Activated effector memory CD4-positive, alpha-beta T cell treated with Interleukin-2 at 50 U/mL for 16 hours (primary cell): ENCODE measurements around the gene CCDC57.
"Not testable (repeated sequence)": the region's sequence is repeated elsewhere in the genome, so short reads cannot be mapped to it uniquely, and the experiment has no call there.

Experiments
- DNase-seq: peaks from one replicate; pipeline ENCODE4 v3.0.0-alpha.2; 2020

CCDC57 gene, protein sequence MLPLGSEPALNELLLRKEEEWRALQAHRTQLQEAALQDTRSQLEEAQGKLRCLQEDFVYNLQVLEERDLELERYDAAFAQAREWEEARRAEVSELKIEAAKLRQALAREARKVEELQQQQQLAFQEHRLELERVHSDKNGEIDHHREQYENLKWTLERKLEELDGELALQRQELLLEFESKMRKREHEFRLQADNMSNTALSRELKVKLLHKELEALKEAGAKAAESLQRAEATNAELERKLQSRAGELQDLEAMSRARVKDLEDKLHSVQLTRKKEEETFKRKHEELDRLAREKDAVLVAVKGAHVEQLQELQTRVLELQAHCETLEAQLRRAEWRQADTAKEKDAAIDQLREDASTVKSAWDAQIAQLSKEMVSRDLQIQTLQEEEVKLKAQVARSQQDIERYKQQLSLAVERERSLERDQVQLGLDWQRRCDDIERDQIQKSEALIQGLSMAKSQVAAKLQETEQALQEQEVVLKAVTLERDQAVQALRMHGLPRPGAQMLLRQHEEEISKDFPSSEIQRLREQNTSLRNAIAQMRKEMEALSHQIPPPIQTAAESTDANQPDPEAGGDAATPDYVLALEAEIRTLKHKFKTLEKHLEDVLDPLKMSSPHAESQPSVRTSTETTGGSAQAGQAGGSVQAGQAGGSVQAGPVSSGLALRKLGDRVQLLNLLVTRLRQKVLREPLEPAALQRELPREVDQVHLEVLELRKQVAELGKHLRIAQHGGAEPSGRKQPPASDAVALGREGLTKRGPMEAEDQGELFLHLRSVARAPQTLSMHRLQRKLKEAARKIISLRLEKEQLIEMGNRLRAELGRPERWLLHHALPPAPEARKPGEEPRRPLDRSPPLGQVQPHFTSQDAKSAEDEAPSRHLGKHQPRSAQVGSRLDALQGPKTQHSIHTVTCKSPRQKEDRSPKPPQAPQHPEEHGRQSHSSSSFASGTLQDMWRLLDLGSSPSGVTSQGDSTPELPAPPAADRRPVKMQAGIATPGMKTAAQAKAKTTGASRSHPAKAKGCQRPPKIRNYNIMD

GRCh38 chr17:82212331-82213250, at the start of gene CCDC57:
Gene CCDC57, minus strand, starts transcription at chr17:82212842. Its CDS starts 10,898 bp downstream, at chr17:82201944.
- peak; percentile 51 for DNase-seq

DNA sequence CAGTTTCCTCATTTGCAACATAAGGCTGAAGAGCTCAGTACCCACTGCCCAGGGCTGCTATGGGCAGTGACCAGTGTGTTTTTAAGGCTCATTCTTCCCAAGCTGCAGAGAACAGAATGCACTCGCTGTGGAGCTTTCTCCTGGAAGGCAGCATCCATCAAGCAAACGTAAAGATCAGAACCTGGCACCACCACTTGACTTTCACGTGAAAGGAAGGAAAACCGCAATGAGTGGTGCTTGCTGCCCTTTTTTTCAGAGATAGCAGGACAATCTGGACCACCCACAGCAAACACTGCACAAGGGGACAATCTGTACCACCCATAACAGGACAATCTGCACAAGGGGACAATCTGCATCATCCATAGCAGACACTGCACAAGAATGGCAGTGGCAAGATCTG, 49.7 kb upstream of the CCDC57 start:
- DNase-seq = no peak

GRCh38 chr17:82259972-82260961, 47.6 kb upstream of the CCDC57 start:
- DNase-seq = not testable (repeated sequence)

- no peak for DNase-seq
These were observed 45.9 kb upstream of the CCDC57 start for GRCh38 chr17:82258555-82258954.

GRCh38 chr17:82257473-82257872, 44.8 kb upstream of the CCDC57 start:
- DNase-seq = no peak

DNA sequence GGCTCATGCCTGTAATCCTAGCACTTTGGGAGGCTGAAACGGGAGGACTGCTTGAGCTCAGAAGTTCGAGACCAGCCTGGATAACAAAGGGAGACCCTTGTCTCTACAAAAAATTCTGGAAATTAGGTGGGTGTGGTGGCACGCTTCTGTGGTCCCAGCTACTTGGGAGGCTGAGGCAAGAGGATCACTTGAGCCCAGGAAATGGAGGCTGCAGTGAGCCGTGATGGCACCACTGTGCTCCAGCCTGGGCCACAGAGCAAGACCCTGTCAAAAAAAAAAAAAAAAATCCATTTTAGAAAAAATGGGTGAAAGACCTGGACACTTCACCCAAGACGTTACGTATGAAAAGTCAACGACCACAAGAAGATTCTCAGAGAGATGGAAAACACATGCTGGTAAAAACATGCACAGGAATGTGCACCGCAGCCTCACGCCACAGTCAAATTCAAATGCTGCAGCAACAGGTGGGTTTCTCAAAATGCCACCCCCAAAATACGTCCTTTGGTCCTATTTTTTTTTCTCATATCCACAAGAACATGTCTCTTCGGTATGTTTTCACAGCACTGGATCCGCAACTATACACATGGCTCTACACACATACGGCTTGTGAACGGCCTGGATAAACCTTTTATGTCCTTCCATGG, 43.7 kb upstream of the CCDC57 start:
- DNase-seq = no peak

DNA sequence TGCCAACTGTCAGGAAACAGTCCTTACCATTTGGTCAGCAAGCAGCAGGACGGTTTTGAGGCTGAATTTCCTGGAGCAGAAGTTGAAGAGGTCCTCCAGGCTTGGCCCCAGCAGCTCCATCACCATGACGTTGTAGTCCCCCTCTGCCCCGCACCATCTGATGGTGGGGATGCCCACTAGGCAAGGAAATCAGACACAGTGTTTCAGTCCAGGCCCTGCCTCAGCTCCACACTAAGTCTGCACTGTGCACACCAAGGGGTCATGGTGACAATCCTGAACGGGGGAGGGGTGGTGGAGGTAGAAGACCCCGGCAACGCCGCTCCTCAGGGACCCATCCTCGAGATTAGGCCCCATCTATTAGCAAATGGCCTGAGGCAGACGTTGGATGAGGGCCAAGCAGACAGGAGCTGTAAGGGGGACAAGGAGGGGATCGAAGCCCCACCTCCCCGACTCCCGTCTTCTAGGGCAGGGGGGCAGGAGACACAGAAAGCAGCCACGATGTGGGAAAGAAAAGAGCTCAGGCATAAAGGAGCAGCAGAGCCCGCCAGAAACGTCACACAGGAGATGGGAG, 42.8 kb upstream of the CCDC57 start:
- DNase-seq = no peak

- DNase-seq = not testable (repeated sequence)
These were observed 42.1 kb upstream of the CCDC57 start for GRCh38 chr17:82254746-82255145.

DNA sequence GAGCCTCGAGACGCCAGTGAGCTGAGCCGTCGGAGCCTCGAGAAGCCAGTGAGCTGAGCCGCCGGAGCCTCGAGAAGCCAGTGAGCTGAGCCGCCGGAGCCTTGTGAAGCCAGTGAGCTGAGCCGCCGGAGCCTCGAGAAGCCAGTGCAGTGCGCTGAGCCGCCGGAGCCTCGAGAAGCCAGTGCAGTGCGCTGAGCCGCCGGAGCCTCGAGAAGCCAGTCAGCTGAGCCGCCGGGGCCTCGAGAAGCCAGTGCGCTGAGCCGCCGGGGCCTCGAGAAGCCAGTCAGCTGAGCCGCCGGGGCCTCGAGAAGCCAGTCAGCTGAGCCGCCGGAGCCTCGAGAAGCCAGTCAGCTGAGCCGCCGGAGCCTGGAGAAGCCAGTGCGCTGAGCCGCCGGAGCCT, 41.5 kb upstream of the CCDC57 start:
- not testable (repeated sequence) for DNase-seq

GRCh38 chr17:82253179-82253544, 40.5 kb upstream of the CCDC57 start:
- DNase-seq = no peak

GRCh38 chr17:82252511-82253178, 40.0 kb upstream of the CCDC57 start:
- no peak for DNase-seq

GRCh38 chr17:82250868-82251500, 38.3 kb upstream of the CCDC57 start:
- no peak for DNase-seq

- DNase-seq = no peak
These were observed 37.4 kb upstream of the CCDC57 start for GRCh38 chr17:82249896-82250581.

DNA sequence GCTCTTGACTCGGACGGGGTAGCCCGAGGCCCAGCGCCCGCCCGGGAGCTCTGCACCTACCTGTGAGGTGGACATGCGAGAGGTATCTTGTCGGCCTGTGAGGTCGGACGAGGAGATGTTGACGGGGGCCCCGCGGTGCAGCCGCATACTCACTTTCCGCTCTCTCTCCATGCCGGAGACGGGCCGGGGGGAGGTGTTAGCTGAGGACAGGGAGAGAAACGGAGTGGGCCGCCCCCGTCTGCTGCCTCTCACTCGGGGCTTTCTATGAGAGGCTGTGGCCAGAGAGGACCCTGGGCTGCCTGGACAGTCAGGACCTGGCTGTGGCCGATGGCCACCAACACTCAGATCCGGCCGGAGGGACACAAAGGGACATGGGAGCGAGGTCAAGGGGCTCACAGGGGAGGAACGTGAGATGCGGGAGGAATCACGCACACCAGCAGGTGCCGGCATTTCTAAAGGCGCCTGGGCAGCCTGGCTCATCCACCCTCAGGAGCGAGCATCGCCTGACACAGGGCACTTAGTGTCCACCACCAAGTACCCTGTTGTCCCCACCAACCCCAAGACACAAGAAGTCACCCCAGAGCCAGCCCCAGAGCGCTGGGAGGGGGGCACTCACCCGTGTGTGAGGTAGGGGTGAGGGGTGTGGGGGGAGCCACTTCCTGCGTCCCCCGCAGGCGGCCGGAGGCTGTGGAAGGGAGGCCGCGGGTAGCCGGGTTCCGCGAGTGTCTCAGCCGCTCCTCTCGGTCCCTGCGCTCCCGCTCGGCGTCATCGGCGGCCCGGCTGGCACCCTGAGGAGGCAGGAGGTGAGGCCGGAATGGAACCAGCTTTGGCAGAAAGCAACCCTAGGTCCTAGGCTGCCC, 36.4 kb upstream of the CCDC57 start:
- DNase-seq = no peak

- DNase-seq = no peak
These were observed 35.4 kb upstream of the CCDC57 start for GRCh38 chr17:82247856-82248671.

GRCh38 chr17:82247182-82247823, 34.7 kb upstream of the CCDC57 start:
- DNase-seq = no peak
